NB4 (cell line): ENCODE measurements around the gene EHD1.

Source experiments
- CTCF ChIP-seq: IDR thresholded peaks from one replicate; pipeline ENCODE4 v1.5.1; 2012; ENCODE audit warnings: low read depth, low read length
- MYC ChIP-seq: IDR thresholded peaks from 2 replicates; pipeline ENCODE4 v1.6.1; 2011; ENCODE audit warnings: low read depth, low read length
- POLR2A ChIP-seq: IDR thresholded peaks from 2 replicates; pipeline ENCODE4 v1.6.1; 2011; ENCODE audit warnings: mild to moderate bottlenecking; ENCODE audit not compliant: insufficient read length; ENCODE audit errors: extremely low read depth

GRCh38 chr11:64865286-64866172, 12.9 kb downstream of the EHD1 start:
- no peak for TF ChIP-seq POLR2A
- TF ChIP-seq CTCF = no peak
- no peak for TF ChIP-seq MYC
